HepG2 (cell line): ENCODE results near the gene WDR48. TPM values are rescaled to one million over a fixed set of nuclear protein-coding genes. Genes with fewer than 3 reads are reported as not detected.

Experiments used
- CBX2 ChIP-seq, 2 experiments: fragments of 200-600 bp in 1 of 2; sonication (generic); formaldehyde crosslinking in 1 of 2; IDR thresholded peaks; 2 replicates each; pipeline versions ENCODE4 v1.7.0 to v1.8.1; 2018 to 2022; ENCODE audit warnings: low read depth in 2 of 2, low read length in 1 of 2, mild to moderate bottlenecking in 1 of 2, missing genetic modification reagents in 1 of 2
- CCAR2 ChIP-seq: fragments of 200-400 bp; formaldehyde crosslinking; optimal IDR thresholded peaks from 2 replicates; pipeline ENCODE3; 2018; ENCODE audit warnings: low read depth, mild to moderate bottlenecking, low read length, moderate library complexity
- EP300 ChIP-seq, 3 experiments: sonication (generic) in 1 of 3; formaldehyde crosslinking in 1 of 3; IDR thresholded peaks; 2 replicates each; pipeline versions ENCODE4 v1.5.1 to v1.6.1; 2011 to 2020; ENCODE audit warnings: low read depth in 2 of 3, low read length in 2 of 3, borderline replicate concordance in 1 of 3, improper control_type of control experiment in 1 of 3, mild to moderate bottlenecking in 1 of 3, missing genetic modification reagents in 1 of 3, moderate library complexity in 1 of 3
- FOXA3 ChIP-seq: IDR thresholded peaks from 2 replicates; pipeline ENCODE4 v1.6.1; 2016; ENCODE audit warnings: missing genetic modification reagents, missing compliant biosample characterization
- GZF1 ChIP-seq: sonication (generic); formaldehyde crosslinking; IDR thresholded peaks from 2 replicates; pipeline ENCODE4 v1.5.1; 2020; ENCODE audit warnings: mild to moderate bottlenecking, missing genetic modification reagents
- KMT2A ChIP-seq: sonication (generic); formaldehyde crosslinking; IDR thresholded peaks from 2 replicates; pipeline ENCODE4 v1.4.0; 2020; ENCODE audit warnings: missing genetic modification reagents
- MEIS1 ChIP-seq: sonication (generic); formaldehyde crosslinking; IDR thresholded peaks from 2 replicates; pipeline ENCODE4 v1.9.0; 2021; ENCODE audit warnings: mild to moderate bottlenecking, missing genetic modification reagents, moderate library complexity, borderline replicate concordance
- NFIC ChIP-seq: IDR thresholded peaks from 2 replicates; pipeline ENCODE4 v1.6.1; 2012; ENCODE audit warnings: mild to moderate bottlenecking, low read length, inconsistent platforms
- POLR2A ChIP-seq, 2 experiments: IDR thresholded peaks; 2 replicates each; pipeline ENCODE4 v1.6.1; 2011; ENCODE audit warnings: low read depth in 2 of 2, low read length in 2 of 2, mild to moderate bottlenecking in 1 of 2, moderate library complexity in 1 of 2; ENCODE audit not compliant: insufficient read depth in 1 of 2
- REXO4 ChIP-seq: sonication (generic); formaldehyde crosslinking; IDR thresholded peaks from 2 replicates; pipeline ENCODE4 v1.8.0; 2022; ENCODE audit warnings: missing genetic modification reagents, mild to moderate bottlenecking, borderline replicate concordance
- SNAPC2 ChIP-seq: sonication (generic); formaldehyde crosslinking; IDR thresholded peaks from 2 replicates; pipeline ENCODE4 v1.8.1; 2022; ENCODE audit warnings: mild to moderate bottlenecking, missing genetic modification reagents
- SP4 ChIP-seq: sonication (generic); formaldehyde crosslinking; IDR thresholded peaks from 2 replicates; pipeline ENCODE4 v1.8.1; 2023; ENCODE audit warnings: mild to moderate bottlenecking, missing genetic modification reagents
- UBTF ChIP-seq: sonication (generic); formaldehyde crosslinking; IDR thresholded peaks from 2 replicates; pipeline ENCODE4 v1.4.0; 2020; ENCODE audit warnings: mild to moderate bottlenecking, missing genetic modification reagents
- ZBTB40 ChIP-seq, 2 experiments: fragments of 450-650 bp in 1 of 2; sonication (generic) in 1 of 2; formaldehyde crosslinking in 1 of 2; IDR thresholded peaks; 2 replicates each; pipeline versions ENCODE4 v1.6.1 to v1.8.0; 2016 to 2022; ENCODE audit warnings: antibody characterized with exemption in 1 of 2, mild to moderate bottlenecking in 1 of 2, missing genetic modification reagents in 1 of 2
- ZNF549 ChIP-seq: sonication (generic); formaldehyde crosslinking; IDR thresholded peaks from 2 replicates; pipeline ENCODE4 v1.5.0; 2020; ENCODE audit warnings: missing genetic modification reagents
- ZNF562 ChIP-seq: sonication (generic); formaldehyde crosslinking; IDR thresholded peaks from 2 replicates; pipeline ENCODE4 v1.8.0; 2022; ENCODE audit warnings: missing genetic modification reagents, borderline replicate concordance
- ZNF773 ChIP-seq: sonication (generic); formaldehyde crosslinking; IDR thresholded peaks from 2 replicates; pipeline ENCODE4 v1.4.0; 2020; ENCODE audit warnings: missing genetic modification reagents, borderline replicate concordance
- polyA plus RNA-seq, 8 experiments: library from polyadenylated mRNA; depleted of rRNA in 3 of 8; stranded (reverse) in 7 of 8; unstranded in 1 of 8; fragments of >200 nt; fragmentation: Illumina TruSeq in 4 of 8; extraction: Trizol in 4 of 8; gene quantifications; 2 replicates each; pipeline versions ENCODE4 v1.2.1 to v1.2.3, GENCODE V29; 2011 to 2016; ENCODE audit warnings: low read depth in 4 of 8, missing spikeins in 1 of 8, mixed read lengths in 1 of 8; ENCODE audit not compliant: insufficient read depth in 1 of 8
- total RNA-seq, 5 experiments: library from RNA; depleted of rRNA; stranded (reverse); fragments of >200 nt; fragmentation: Illumina TruSeq; extraction: Trizol; gene quantifications; 2 replicates each; pipeline ENCODE4 v1.2.3, GENCODE V29; 2016; ENCODE audit warnings: low read depth in 1 of 5

WDR48 gene
- total and polyA plus RNA-seq, 2 of the 13 experiments (the other 11 are each of a cell fraction or from before 2014, with no cell fraction given) = 29.2 to 31.2 TPM

GRCh38 chr3:39107388-39108199, 55.8 kb downstream of the WDR48 start, which contains the start of the genes GORASP1 and TTC21A (continued):
- TF ChIP-seq MEIS1 = peak; percentile 50; the same call in 1 of the 2 replicates
- TF ChIP-seq ZNF773 (CRISPR knock-in tag) = no peak
- peak; percentile 85; the same call in 1 of the 2 replicates for TF ChIP-seq UBTF (CRISPR knock-in tag)
- no peak for TF ChIP-seq REXO4 (CRISPR knock-in tag)
- no peak for TF ChIP-seq ZNF549 (CRISPR knock-in tag)
- no peak for TF ChIP-seq SNAPC2
- TF ChIP-seq ZBTB40 (IDR thresholded peaks at IDR 0.05) = no peak
- TF ChIP-seq ZBTB40 (CRISPR knock-in tag; IDR thresholded peaks at IDR 0.05) = no peak
- no peak for TF ChIP-seq NFIC
- peak; percentile 70; the same call in 1 of the 2 replicates for TF ChIP-seq SP4 (CRISPR knock-in tag)
- peak; percentile 73; the same call in 1 of the 2 replicates for TF ChIP-seq KMT2A (CRISPR knock-in tag)
- TF ChIP-seq EP300 (IDR thresholded peaks at IDR 0.05; ENCODE audit: low read depth in 2 of 2, low read length in 2 of 2) = no peak
- TF ChIP-seq EP300 (CRISPR knock-in tag; IDR thresholded peaks at IDR 0.05; ENCODE audit: borderline replicate concordance) = no peak
- TF ChIP-seq ZNF562 (CRISPR knock-in tag) = no peak
- no peak for TF ChIP-seq GZF1 (CRISPR knock-in tag)
- TF ChIP-seq POLR2A (IDR thresholded peaks at IDR 0.05; ENCODE audit: insufficient read depth in 1 of 2, low read depth in 2 of 2, low read length in 2 of 2) = peak; percentile 72 to 75; a peak in 3 of 4 replicates
- TF ChIP-seq CBX2 (IDR thresholded peaks at IDR 0.05; ENCODE audit: low read depth, low read length) = no peak
- 0 out of 2 replicates have a peak, but pooled peaks have one; percentile 22 for TF ChIP-seq CBX2 (CRISPR knock-in tag; IDR thresholded peaks at IDR 0.05; ENCODE audit: low read depth)
- TF ChIP-seq CCAR2 = no peak
- peak; percentile 39 for TF ChIP-seq FOXA3 (CRISPR knock-in tag)
